Myocyte (in vitro differentiated cells): Measurements from ENCODE around the gene MYORG. TPM values are rescaled to one million over a fixed set of nuclear protein-coding genes. Genes with fewer than 3 reads are reported as not detected.
A peak's percentile ranks its signal among the peaks of the same experiment; 100 is the strongest.

Experiments
- DNase-seq: peaks from one replicate; pipeline ENCODE4 v3.0.0-alpha.2; 2012; ENCODE audit warnings: low read depth
- total RNA-seq: library from RNA; depleted of rRNA; stranded (reverse); fragments of >200 nt; gene quantifications from 2 replicates; pipeline ENCODE4 v1.2.3, GENCODE V29; 2014

Gene MYORG
- total RNA-seq, 1 donor from 2014 or later: 7.6 TPM

GRCh38 chr9:34385561-34386230, 9.0 kb upstream of the MYORG start:
- DNase-seq: no peak

DNA sequence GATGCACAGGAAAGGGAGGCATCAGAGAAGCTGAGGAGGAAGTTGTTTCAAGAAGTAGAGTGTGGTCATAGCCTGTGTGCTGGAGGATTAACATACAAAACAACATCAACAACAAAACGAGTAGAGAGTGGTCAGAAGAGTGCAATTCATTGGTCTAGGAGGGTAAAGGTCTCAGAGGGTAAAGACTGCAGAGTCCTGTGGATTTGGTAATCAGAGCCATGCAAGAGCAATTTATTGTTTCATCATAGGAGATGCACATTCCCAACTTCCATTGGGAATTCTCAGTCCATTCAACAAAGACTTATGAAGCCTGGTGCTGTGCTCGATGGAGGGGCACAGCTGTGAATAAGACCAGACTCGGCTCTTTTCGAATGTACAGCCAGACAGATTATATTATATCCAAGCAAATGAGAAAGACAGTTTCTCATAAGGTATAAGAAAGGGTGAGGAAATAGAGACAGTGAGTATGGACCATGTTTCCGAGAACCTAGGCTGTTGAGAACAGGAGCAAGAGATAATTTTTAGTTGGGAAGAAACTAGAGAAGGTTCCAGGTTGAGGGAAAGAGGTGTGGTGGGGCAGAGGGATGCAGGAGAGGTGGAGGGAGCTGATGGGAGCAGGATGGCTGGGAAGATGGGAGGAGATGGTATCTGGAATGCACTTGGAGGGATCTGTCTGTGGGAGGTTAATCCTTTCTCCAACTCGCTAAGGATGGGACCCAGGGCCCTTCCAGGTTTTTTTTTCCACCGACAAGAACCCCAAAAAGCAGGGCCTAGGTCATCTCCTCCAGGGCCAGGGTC, 7.9 kb upstream of the MYORG start:
- DNase-seq: no peak

- no peak for DNase-seq
Observed at GRCh38 chr9:34383904-34384303, 7.2 kb upstream of the MYORG start.

GRCh38 chr9:34382879-34383278, 6.2 kb upstream of the MYORG start:
- no peak for DNase-seq

DNA sequence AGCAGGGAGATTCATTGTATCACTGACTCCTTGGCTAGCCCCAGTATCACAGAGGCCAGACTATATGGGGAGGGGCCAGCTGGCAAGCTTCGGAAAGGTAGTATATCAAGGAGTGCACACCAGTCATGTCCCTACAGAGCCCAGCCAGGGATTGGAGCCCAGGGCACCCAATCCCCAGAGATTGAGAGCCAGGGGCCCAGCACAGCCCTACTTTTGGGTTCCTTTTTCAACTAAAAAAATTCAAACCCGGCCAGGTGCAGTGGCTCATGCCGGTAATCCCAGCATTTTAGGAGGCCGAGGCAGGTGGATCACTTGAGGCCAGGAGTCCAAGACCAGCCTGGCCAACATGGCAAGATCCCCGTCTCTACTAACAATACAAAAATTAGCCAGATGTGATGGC, 5.4 kb upstream of the MYORG start:
- DNase-seq: no peak

- no peak for DNase-seq
Observed at GRCh38 chr9:34381323-34381722, 4.6 kb upstream of the MYORG start.

DNA sequence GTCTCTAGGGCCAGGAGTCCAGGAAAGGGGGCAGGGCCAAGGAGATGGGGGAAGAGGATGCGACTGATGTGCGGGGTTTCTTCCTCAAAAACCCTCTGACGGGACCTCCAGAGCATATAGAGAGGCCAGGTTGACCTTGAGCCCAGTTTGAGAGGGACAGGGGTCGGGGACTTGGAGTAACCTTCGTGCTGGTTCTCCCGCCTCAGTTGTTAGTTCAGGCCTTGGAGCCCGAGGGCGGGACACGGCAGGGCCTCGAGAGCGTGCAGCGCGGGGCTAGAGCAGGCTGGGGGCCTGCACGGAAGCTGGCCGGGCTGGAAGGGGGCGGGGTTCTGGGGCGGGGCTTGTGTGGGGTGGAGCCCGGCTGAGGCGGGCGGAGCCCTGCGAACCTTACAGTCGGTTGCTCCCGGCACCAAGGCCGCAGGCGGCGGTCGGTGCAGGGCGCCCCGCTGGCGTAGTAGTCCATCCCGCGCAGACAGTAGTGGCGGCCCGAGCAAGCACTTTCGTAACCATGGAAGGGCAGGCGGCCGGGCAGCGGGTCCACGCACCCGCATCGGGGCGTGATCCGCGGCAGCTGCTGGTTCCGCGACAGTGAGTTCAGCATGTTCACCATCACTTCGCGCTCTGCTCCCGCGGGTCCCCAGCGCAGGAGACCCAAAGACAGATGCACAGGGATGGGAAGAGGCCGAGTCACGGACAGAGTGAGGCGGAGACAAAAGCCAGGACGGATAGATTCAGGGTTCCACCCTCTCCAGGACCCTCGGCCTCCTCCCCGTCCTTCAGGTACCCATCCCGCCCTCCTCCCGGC, 4.0 kb upstream of the MYORG start:
- DNase-seq: peak; percentile 53

DNA sequence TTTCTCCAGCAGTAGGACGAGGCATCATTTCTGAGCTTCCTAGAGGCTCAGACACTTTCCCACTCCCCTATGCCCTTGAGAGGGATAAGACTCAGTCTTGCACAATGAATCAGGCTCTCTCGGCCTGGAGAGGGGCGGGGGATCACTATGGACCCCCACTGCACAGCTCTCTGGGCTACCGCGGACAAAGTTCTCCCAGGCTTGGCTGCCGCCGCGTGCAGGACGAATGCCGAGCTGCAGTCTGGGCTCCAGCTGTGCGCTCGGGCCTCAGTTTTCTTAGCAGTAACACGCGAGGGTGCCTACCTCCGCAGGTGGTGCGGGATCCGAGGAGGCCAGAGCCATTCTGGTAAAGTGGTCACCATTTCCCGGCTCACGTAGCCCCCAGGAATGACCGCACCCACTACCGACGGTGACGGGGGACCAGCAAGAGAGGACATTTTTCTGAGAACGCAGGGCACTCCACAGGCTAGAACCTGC, 3.4 kb upstream of the MYORG start:
- DNase-seq: no peak

DNA sequence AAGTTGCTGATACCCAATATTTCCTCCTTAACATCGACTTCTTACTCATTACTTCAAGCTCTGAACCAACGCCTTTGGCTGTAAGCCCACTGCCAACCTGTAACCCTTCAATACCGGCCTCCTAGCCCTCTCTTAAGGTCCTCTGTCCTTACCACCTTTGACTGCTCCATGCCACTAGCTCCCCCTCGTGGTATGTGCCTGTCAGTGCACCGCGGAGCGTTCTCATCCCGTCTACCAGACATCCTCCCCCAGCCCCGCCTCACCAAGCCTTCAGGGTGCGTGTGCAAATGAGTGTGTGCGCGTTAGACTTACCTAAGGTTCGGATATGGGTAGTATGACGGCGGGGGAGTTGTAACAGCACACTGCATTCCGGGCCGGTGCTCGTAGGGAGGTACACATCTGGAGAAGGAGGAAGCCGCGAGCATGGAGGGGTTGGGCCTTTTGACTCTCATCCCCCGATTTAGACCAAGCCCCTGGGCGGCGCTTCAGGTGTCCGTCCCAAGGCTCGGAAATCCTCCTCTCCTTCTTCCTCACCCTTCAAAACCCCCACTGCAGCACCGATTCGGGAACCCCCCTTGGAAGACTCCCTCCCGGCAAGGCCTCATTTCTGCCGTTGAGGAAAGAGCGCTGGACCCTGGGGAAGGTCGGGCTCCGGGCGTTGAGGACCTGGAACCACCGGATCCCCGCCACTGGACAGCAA, 2.8 kb upstream of the MYORG start:
- peak; percentile 81 for DNase-seq

DNA sequence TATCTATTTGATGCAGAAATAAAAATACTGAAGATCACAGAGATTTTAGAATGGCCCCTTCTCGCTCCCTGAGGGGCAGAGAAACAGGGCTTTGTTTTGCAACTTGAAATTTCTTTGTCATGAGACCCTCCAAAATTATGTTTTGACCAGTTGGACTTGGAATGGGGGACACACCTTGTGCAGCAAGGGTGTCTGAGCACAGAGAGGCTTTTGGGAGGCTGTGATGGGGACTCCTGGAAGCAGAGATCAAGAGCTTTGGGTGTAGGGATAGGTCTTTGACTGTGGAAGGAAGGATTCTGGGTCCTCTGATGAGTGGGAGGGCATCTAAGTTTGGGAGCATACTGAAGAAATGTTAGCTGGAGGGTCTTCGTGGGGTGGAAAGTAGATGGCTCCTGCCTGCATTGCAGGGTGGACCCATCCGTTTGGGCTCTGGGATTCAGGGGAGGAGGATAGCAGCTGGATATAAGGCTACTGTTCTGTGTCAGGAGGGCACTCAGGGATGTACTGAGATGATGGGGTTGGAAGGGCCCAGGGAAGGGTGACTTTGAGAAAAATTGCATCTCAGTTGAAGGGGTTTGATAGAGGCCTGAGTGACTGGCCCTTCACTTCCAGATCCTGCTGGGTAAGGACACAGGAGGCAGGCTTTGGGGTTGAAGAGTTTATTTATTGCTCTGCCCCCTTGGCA, 1.8 kb upstream of the MYORG start:
- DNase-seq: no peak

DNA sequence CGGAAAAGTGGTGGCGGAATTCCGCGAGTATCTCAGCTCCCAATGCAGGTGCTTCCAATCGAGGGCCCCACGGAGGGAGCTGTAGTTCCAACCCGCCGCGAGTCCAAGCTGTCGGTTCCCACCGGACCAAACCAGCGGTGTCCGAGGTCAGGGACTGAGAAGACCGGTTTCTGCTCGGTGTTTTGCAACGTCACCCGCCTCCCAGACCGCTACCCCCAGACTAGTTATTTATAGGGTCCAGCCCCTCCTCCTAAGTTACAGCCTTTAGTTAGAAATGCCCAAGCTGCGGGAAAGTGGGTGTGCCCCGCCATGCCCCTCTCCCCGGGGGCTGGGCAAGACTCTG, 677 bp upstream of the MYORG start:
- DNase-seq: peak; percentile 57

- DNase-seq: peak; percentile 71
Observed at GRCh38 chr9:34375901-34376595, 650 bp downstream of the MYORG start.

DNA sequence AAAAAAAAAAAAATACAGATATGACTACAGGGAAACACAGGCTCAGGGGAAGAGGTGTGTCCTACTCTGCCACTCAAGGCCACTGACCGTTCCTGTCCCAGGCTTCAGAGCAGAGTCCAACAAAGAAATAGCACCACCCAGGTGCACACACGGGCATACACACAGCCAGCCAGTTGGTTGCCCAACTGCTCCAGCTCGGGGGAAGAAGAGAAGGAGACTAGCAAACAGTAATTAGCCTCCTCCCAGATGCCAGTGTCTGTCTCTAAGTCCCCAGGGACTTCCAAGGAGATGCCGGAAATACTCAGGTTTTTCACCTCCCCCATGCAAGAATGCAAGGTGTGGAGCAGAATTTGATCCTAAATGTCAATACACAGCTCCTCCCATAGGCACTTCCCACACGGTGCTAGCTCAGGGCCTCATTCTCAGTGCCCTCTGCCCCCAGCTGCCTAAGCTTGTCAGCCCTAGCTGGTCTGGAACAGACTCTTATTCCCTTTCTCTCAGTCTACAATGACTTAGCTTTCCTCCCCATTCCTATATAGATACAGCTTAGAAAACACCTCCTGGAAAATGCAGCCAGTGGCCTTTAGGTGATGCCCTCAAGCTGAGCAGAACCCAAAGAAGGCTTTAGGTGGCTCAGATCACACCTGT, 1.7 kb downstream of the MYORG start:
- DNase-seq: peak; percentile 22

GRCh38 chr9:34374339-34374738, 2.4 kb downstream of the MYORG start:
- no peak for DNase-seq

- DNase-seq: no peak
Observed at GRCh38 chr9:34373749-34374148, 2.9 kb downstream of the MYORG start.

DNA sequence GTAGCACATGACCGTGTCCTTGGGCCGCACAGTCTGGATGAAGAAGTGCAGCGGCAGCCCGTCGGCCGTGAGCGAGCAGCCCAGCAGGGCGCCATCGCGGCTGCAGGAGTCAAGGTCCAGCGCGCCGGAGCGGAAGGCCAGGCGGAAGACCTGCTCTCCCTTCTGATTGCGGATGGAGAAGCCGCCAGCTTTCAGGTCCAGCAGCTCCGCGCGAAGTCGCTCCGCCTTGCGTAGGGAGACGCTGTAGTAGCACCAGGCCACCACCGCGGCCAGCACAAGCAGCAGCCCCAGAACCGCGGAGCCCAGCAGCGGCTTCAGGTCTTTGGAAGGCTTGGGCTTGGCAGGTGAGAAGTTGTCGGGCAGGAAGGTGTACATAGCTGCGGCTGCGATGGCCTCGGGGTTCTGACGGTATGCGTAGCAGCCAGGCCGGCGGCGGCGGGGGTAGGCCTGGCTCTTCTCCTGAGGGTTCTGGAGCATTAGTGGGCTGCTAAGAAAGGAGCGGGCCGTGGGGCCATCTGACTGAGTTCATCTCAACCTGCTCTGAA, 4.2 kb downstream of the MYORG start:
- no peak for DNase-seq

- DNase-seq: no peak
Observed at GRCh38 chr9:34371886-34372466, 4.7 kb downstream of the MYORG start.

DNA sequence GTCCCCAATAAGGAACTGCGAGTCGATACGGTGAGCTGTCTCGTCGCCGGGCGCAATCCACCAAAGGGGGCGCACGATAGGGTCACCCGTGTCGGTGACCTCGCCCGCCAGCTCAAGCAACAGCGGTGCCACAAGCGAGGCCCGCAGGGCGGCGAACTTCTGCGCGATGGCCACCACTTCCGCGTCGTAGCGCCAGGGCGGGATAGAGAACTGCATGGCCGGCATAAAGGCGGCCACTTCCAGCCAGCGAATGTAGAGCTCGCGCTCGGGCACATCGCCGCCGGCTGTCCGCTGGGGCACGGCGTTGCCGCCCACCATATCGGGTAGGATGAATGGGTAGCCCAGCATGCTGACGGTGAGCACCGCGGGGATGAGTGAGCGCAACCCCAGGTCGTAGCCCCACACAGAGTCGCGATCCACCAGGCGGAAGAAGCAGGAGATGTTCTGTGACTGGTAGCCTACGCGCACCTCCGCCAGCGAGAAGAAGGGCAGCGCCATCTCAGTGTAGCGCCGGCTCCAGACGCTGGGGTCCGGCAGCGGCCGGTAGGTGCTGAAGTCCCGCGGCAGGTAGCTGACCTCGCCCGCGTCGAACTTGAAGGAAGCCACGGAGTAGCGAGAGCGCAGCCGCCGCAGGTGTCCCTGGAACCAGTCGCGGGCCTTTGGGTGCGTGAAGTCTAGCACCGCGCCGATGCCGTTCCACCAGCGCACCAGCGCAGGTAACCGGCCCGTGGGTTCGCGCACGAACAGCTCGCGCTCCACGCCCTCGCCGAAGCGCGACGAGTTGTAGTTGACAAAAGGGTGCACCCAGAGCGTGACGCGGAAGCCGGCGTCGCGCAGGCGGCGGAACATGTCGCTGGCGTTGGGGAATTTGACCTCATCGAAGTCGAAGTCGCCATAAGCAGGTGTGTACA, 5.5 kb downstream of the MYORG start:
- no peak for DNase-seq
